ENCODE results near the gene SLC6A3.

The SLC6A3 gene

DNA sequence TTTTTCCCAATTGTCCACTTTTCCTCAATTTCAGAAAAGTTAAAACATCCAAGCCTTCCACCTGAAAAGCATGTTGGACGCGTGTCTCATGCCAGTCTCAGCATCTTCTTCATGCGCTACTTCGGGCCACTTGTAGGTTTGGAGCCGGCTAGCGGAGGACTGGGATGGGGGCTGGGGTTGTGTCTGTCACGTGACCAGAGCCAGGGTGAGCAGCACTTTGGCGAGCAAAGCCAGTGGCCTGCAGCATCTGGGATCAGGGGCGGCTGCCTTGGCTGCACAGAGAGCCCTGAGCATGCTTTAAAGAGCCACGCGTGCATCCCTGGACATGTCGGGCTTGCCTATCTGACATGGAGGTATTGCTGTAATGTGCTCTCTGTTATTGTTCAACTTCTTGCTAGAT is 41.2 kb downstream of the SLC6A3 start:
- no peak for DNase-seq

DNA sequence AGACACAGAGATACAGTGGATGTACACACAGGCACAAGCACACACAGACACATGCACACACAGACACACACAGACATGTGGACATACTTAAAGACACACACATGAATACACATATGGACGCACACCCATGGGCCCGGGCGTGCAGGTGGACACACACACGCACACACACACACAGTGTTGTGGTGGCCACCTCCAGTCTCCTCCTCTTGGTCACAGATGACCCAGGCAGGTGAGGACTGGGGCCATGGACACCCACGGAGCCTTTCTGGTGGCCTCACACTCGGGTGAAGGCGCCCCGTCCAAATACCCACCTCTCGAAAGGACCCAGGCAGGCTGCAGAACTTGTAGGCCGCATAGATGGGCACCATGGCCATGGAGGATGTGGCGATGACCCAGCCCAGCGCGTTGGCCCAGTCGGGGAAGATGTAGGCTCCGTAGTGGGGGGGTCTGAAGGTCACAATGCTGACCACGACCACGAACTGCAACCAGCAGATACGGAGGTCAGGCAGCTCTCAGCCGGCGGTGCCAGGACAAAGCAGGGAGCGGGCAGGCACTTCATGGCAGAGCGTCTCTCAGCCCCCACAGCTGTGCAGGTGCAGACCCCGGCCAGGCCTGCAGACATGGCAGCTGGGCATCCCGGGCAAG is 42.5 kb downstream of the SLC6A3 start:
- no peak for DNase-seq

DNA sequence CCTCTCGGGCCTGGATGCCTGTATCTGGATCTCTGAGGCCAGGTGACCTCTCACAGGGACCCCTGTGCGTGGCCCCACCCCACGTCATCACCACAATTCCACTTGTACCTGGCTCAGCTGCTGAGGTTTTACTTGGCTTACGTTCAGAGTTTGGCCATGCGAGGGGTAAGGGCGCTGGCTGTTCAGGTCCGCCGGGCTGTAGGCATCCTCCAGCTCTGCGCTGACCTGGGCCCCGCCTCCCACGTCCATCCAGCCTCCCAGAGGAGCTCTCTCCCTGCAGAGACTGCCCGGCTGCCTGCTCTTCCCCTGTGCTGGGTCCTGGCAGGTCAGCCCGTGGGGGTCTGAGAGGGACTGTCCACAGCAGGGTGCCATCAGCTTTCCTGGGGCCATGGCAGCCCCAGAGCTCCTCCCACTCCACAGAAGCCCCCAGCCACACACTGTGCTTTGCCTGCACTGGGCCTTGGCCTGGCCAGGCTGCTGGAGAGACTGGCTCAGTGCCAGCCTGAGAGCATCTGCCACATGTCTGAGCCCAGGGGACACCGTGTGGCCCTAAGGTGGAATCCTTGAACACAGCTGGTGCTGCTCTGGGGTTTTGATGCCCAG is 43.6 kb downstream of the SLC6A3 start:
- no peak for DNase-seq

DNA sequence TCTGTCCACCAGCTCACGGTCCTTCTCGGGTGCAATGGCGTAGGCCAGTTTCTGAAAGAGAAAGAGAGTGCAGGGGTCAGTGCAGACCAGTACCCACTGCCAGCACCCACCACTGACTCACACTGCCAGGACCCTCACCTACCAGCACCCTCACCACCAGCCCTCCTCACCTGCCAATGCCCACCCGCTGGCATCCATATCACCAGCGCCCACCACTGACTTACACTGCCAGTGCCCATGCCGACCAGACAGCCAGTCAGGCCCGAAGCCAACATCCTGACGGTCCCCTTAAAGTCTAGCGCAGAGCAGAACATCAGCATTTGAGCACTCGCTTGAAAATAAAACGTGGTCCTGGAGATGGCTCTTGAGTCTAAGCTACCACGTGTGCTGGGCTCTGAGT is 44.3 kb downstream of the SLC6A3 start:
- DNase-seq, result no peak

DNA sequence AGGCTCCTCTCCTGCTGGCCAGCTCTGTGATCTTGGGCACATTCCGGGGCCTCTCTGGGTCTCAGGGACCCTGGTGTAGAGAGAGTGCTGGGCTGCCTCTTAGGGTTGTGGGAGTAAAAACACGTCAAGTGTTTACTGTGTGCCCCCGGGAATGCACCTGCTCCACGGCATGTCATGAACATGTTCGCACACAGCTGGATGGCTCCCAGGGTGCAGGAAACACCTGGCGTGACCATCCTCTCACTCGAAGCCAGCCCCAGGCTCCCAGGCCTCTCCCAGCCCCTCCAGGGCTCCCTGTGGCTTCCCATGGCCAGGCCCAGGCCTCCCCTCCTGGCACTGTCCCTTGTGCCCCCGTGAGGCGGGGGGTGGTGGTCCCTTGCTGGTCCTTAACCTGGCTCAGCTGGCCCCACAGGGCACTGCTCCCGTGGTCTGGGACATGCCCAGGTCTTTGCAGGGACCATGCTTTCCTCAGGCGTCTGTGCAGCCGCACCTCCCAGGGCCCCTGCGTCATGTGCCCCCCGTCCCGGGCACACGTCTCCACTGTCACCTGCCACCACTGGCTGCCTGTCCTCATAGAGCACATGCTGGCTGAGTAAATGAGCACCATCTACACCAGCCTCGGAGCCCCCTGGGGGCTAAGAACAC is 44.9 kb downstream of the SLC6A3 start:
- DNase-seq, result no peak

DNA sequence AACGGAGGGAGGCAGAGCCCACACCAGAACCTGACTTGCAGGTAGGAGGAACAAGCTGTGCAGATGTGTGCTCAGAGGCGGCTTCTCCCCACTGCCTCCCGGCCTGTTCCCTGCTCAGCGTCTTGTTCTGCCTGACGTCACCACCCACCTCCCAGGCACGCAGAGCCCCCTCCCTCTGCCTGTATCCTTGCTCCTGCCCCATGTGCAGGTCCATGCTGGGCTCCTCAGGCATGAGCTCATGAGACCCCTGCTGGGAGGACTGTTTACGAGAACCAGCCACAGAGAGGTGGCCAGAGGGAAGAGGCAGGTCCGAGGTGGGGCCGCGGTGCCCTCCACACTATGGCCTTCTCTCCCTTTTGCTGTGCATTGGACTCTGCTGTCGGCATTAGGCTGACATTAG is 45.5 kb downstream of the SLC6A3 start:
- DNase-seq, result no peak

DNA sequence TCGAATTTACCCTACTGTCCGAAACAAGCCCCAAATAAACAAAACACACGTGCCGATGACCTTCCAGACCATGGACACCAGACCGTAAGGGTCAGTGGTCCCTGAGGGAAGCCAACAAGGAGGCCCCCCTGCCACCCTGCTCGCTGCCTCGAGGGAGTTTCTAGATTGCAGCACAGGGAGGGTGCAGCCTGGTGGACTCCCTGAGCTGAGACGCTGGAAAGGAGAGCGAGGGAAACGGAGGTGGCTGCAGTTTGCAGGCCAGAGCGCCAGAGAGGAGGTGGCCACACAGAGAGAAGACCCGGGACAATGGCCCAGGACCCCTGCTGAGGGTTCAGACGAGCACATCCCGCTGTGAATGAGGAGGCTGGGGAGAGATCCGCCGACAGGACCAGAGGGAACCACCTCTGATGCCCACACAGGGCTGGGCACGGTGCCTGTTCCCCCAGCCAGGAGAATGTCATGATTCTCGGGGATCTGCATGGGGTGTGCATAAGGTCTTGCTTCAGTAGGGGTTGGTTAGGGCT is 48.9 kb downstream of the SLC6A3 start:
- DNase-seq, result no peak

DNA sequence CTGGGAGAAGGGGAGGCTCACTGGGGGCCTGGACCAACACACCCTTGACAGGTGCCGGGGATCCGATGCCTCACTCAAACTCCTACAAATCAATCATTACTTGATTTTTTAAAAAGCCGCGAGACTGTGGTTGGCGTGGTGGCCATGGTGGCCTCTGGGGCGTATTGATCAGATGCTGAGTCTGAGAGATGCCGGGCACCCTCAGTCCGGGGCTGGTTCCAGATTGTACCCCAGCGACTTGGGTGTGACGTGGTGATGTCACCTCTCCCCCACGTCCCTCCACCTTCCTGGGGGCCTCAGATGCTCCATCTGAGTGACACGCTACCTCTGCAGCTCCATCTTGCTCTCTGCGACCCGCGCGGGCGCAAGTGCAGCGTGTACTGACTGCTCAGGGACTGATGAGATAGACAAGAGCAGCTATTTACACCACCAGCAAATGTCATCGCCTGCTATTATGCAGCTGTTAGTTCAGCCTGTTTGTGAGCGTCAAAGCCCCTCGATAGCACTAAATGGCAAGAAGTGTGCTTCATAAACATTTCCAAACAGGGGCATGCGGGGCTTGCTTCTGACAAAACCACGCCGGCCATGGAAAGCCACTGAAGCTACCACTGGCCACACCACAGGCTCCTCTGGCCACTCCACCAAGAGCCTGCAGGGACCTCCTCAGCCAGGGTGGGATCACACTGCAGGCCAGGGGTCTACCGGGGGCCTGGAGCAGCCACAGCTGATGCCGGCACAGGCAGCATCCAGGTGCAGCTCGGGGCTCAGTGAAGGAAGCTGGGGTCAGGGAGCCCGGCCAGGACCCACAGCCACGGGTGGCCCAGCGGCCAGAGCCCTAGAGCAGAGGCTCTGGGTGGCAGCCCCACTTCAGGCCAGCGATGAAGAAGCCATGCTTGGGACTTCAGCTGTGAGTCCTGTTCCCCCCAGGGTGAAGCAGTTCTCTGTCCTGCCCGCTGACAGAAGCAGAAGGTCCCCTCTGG is 50.1 kb downstream of the SLC6A3 start:
- DNase-seq, result no peak

DNA sequence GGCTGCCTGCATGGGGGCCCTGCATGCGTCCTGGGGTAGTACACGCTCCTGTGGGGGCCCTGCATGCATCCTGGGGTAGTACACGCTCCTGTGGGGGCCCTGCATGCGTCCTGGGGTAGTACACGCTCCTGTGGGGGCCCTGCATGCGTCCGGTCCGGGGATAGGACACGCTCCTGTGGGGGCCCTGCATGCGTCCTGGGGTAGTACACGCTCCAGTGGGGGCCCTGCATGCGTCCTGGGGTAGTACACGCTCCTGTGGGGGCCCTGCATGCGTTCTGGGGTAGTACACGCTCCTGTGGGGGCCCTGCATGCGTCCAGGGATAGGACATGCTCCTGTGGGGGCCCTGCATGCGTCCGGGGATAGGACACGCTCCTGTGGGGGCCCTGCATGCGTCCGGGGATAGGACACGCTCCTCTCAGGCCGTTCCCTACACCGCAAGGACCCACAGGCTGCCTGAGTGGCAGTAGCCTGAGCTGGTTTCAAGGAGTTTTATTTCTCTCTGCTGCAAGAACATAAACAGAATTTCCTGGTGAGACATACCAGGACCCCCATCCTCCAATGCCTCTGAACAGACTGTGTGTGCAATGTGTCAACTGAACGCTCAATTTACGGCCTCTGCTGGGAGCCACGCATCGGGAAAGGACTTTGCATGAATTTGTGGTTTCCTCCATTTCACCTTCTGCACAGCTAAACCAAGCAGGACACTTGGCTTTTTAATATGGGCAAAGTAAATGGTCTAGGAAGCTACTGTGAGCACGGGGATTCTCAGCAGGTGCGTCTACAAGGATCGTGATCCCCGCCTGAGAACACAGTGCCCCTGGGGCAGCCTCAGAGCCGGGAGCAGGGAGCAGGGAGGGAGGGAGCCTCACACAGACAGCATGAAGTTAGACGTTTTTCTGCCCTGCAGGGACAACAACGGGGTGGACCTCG is 51.4 kb downstream of the SLC6A3 start:
- no peak for DNase-seq

DNA sequence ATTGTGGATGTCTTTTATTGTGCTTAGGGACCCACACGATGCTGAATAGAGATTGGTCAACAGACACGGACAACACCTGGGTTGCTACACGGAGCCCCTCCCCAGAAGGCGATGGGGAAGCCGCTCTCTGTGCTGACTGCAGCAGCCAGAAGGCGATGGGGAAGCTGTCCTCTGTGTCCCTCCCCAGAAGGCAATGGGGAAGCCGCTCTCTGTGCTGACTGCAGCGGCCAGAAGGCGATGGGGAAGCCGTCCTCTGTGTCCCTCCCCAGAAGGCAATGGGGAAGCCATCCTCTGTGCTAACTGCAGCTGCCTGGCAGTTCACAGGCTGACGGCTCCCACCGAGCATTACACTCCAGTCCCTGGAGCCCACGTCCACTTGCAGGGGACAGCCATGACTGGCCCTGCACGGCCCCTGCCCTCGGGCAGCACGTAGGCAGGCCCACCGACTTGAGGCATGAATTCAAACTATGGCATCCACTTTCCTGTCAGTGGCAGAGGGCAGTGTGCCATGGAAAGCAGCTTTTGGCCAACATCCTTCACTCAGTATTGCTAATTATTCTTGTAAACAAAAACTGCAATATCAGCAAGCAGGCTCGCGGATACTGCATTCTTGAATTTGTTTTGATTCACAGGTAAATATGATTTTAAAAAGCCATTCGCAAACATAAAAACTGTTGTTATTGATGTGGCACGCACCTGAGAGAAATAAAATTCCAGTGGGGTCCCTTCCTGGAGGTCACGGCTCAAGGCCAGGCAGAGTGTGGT is 52.3 kb downstream of the SLC6A3 start:
- no peak for DNase-seq

DNA sequence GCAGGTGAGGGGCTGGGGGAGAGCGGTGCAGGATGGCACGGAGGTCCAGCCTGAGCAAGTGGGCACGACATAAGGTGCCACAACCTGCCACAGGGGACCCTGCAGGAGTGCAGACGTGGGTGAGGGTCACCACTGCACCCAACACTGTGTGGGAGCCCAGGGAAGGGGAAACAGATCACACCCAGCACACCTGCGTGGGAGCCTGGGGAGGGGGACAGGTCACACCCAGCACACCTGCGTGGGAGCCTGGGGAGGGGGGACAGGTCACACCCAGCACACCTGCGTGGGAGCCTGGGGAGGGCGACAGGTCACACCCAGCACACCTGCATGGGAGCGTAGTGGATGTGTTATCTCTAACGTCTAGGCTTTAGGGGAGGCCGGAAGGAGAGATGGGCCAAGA is 53.0 kb downstream of the SLC6A3 start:
- DNase-seq, result no peak

DNA sequence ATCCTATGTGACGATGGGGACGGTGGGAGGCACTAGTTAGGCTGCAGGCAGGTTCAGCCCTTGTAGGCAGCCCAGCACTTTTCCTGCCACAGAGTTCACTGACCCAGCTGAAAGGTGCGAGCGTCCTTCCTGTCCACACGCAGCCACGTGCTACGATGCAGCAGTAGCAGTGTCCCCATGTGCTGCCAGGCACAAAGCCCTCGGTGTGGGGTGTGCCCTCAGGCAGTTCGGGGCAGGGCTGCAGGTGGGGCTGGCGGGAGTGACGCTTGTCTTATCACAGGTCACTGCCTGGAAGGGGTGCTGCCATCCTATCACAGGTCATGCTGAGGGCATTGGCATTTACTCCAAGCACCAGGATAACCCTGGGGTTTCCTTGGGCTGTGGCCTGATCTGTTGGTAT is 53.5 kb downstream of the SLC6A3 start:
- no peak for DNase-seq

DNA sequence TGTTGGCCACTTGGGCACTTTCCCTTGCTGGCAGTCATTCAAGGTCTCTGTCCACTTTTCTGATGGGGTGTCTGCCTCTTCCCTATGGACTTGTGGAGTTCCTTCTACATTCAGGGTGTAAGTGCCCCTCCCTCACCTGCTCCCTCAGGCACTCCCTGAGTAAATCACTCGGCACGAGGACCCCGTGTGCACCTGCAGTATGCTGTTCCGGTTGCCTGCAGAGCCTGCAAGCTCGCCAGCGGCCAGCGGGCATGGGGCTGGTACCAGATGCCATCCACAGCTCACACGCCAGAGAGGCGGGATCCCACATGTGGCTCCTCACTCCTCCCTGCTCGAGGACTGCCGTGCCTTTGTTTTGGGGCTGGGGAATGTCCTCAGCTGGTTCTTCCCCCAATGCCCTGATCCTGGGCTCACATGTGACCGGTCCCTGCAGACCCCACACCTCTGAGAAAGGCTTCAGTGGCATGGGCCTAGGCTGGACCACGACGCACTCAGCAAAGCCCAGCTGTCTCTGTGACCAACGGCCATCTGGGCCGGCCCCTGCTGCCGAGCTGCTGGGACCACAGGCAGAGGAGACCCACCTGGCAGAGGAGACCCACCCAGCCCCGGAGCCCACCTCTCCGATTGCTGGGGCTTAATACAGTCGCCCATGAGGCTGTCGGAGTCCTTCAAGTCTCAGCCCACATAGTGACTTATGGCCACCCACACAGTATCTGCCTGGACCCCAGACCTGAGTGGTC is 54.2 kb downstream of the SLC6A3 start:
- no peak for DNase-seq

DNA sequence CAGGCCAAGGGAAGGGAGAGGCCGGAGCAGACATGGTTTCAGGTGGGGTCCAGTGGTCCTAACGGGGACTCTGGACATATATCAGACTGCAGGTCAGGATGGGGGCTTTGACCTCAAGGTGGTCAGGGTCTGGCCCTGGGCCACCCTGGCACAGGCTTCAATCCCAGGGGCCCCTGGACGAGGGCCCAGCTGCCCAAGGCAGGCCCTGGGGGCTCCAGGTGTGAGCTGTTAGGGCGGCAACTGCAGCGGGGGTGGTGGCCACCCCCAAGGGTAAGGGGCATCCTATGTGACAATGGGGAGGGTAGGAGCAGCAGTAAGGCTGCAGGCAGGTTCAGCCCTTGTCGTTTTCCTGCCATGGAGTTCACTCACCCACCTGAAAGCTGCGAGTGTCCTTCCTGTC is 54.9 kb downstream of the SLC6A3 start:
- DNase-seq, result no peak

DNA sequence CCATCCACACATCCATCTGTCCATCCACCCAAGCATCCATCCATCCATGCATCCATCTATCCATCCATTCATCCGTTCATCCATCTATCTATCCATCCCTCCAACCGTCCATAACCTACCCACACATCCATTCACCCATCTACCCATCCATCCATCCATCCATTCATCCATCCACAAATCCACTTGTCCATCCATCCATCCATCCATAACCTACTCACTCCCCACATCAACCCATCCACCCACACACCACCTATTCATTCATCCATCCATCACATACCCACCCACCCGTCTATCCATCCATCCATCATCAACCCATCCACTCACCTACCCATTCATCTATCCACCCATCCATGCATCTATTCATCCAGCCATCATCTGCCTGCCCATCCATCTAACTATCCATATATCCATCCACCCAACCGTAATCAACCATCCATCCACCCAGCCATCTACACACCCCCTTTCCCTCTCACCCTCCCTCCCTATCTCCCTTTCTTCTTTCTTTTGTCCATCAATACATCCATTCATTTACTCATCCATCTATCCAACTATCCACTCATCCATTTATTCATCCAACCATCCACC is 56.8 kb downstream of the SLC6A3 start:
- no peak for DNase-seq

DNA sequence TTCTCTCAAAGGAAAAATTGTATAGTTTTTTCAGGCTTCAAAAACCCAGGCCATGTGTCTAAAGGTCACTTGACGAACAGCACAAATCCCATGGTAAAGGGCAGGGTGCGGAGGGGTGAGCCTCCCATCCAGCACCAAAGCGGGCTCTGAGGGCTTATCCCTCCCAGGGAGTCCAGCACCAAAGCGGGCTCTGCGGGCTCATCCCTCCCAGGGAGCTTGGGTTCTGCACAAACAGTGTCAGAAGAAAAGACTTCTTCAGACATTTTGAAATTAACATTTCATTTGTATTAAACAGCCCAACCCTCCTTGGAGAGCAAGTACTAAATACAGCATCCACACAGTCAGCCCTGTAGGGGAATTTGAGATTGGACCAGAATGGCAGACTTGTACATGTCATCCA is 57.4 kb downstream of the SLC6A3 start:
- no peak for DNase-seq

DNA sequence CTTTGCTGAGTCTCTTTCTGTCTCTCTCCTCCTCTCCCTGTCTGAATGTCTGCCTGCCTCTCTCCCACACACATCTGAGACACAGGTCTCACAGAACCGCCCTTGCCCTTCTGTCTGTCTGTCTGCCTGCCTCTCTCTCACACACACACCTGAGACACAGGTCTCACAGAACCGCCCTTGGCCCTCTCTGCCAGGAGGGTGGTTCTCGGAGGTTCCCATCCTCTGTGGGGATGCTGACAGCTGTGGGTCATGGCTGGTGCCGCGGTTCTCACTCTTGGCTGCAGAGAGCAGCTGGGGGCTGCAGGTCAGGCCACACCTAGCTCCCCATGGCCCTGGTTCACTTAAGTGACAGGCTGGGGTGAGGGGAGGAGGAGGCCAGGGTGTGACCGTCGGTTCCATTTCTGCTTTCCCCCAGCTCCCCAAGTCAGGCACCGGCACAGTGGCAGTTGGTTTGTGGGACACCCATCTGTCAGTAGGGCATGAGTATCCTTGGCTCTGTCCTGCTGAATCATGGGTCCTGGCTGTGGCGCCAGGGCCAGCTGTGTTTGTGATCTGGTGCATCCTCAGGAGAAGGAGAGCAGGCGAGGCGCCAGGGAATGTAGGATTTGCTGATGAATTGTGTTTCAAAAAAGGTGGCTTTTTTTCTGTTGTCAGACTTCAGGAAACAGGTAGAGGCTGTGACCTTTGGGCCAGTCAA is 58.0 kb downstream of the SLC6A3 start:
- DNase-seq, result no peak

DNA sequence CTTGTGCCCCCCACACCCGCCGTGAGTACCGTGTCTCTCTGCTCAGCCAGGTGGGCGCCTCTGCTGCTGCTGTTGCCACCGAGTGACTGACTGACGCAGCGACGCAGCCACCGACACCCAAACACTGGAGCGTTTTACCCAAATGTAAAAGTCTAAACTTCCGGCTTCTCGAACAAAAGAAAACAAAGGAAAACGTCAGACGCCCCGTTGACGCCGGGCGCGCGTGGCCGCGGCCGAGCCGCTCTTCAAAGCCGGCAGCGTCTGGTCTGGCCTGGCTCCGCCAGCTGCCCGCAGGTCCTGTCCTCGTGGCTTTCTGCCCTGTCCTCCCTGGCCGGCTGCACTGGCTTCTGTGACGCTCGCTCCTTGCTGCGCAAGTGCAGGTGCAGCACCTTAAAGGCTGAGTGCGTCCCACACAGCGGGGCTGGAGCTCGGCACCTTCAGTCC is 58.9 kb downstream of the SLC6A3 start:
- peak; percentile 67 to 75 for DNase-seq

Data from activated T-cell treated with anti-CD3 and anti-CD28 coated beads, Interleukin-2, amount 50 U/mL, for 48 hours (primary cell).